GM19395 (cell line): ENCODE data around the gene OR52I2.

Source experiments
- ATAC-seq: cut with Tn5 transposase; IDR thresholded peaks from one replicate; pipeline ENCODE4 v1.9.1; 2021; ENCODE audit warnings: mild to moderate bottlenecking, moderate library complexity; ENCODE audit not compliant: unreplicated experiment

OR52I2 gene

DNA sequence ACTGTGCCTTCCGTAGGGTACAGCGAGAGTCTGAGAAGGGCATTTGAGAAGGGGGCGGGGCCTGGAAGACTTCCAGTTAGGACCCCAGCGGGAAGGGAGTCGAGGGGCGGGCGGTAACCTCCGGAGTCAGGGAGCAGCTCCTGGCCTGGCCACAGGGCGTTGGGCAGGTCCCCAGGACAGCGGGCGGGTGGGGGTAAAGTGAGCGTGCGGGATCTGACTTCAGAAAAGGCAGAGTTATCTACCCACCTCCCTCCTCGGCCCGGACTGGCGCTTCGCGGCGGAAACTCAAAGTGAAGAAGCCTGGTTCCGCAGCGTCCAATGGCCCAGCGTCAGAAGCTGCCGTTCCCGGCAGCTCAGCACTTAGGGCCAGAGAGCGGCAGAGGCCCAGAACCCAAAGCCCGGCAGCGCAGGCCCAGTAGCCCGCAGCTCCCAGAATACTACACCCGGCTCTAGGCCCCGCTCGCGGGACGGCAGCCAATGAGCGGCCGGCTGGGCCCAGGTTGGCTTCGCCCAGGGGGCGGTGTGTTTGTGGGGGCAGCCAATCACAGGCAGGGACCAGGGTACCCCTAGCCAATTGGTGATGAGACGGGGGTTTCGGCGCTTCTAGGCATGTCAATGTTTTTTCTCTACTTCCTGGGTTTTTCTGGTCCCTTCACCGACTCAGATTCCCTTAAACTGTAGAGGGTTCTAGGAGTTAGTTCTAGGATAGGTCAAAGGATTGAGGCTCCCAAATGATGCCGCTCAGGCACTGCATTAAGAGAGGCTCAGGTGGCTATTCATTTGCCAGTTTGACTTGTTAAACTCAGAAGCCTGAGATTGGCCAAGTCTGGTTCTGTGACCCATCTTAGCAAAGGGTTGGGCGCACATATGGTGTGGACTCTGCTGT lies 26.5 kb downstream of the OR52I2 start, which contains the start of gene TRIM68:
Gene TRIM68, minus strand, starts transcription at position 451 of the 886 bp plus-strand sequence. CDS start 2,727 bp downstream, outside the sequence.
- peak; percentile 99 for ATAC-seq

DNA sequence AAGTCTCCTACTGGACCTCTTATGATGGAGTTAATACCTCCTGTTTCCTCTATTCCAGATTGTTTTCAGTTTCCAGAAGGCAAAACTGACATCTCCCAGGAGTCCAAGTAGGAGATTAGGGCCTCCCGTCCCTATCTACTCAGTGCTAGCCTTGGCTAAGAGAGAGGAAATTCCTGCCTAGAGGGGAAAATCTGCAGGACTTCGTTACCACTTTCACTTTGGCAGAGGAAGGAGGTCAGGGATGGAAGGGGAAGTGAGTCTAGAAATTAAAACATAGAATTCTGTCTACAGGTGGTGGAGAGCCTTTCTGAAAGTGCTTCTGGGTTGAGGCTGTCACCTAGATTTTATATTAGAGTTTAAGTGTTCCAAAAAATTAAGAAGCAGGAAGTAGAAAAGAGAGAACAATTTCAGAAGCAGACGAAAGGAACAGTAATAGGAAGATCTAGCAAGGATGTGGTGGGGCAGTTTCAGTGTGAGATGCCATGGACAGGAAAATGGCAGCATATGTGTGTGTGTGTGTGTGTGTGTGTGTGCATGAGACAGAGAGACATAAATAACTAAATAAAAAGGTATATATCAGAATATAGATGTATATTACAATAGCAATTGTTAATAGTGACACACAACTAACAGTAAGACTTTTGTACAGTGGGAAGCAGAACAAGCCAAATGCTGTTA lies 28.9 kb downstream of the OR52I2 start:
- no peak for ATAC-seq

DNA sequence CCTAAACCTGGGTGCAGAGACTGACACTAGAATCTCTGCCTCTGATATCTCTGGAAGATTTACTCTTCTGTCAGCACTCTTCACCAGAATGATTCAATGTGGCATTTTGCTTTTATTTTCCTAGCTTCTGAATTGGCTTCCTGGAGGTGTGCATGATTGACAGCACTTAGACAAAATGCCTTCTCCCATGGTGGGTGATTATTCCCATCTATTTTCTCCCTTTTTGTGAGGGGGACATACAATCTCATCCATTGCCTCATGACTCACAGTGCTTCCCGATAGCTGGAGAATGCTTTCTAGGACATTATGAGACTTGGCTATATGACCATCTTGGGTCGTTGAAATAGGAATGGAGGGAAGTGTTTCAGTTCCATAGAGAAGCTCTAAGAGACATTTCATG lies 30.4 kb downstream of the OR52I2 start:
- ATAC-seq, result no peak

DNA sequence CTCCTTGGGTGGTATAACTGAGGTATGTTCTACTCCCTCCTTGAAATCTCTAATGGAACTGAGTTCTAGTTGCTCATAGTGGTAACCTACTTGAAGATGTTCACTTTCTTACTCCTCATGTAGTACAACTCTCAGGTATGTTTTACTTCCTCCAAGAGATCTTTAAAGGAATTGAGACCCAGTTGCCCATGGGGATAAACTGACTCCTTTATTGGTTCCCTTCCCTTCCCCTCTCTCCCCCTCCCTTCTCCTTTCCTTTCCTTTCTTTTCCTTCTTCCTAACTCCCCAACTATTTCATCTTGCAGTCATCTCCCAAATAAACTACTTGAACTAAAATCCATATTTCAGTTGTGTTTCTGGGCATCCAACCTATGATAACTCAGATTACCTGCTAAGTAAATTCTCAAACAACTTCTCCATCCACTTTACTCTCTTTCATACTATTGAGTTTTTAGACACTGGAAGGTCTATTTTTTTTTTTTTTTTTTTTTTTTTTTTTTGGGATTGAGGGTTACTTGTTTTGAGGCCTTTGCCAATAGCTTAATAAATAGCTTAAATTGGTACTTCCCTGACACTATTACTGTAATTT lies 34.4 kb downstream of the OR52I2 start:
- ATAC-seq, result no peak

DNA sequence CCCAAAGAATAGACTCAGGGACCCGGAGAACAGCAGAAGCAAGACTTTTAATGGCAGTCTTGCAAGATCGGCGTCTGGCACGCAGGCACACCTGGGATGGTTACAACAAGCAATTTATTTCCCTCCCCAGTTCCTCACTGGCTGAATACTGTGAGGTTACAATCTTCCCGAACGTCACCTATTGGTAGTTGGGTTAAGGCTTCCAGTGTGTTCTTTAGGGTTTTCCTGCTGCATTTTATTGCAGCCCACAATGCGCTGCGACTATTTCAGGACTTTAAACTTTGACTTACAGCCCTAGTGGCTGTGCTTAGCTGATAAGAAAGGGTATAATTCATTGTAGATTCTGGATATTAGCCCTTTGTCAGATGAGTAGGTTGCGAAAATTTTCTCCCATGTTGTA lies 38.0 kb downstream of the OR52I2 start:
- no peak for ATAC-seq

DNA sequence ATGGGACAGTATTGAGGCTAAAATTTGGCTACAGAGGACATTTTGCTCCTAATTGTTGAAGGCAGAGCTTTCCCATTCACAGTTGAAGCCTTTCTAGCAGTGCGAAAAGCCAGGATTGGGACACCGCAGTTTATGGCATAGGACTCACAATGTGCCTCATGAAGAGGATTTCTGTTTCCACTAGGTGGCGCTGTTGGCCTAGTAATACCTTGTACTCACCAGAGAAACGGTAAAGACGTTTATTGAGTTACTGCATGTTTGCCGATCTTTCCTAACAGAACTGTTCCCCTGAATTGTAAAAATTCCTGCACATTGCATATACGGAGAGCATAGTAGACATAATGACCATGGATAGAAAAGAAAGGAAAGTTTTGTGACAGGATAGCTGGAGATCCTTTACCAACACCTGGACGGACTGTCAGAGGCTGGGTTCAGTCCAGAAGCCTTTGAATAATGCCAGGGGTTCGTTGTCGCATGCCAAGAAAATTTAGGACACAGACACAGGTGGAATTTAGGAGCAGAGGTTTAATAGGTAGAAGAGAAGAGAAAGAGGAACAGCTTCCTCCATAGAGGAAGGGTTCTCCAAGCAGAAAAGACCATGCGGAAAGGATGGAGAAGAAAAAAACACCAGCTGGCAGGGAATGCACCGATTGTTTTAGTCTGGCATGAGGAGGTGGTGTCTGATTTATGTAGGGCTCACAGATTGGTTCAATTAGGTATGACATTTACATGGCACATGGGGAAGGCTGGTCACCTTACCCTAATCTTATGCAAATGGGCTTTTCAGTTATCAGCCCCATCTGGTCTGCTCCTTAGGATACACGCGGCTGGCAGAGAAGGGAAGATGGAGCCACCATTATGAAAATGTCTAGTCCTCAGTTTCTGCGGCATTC lies 44.9 kb downstream of the OR52I2 start:
- ATAC-seq, result peak; percentile 83

DNA sequence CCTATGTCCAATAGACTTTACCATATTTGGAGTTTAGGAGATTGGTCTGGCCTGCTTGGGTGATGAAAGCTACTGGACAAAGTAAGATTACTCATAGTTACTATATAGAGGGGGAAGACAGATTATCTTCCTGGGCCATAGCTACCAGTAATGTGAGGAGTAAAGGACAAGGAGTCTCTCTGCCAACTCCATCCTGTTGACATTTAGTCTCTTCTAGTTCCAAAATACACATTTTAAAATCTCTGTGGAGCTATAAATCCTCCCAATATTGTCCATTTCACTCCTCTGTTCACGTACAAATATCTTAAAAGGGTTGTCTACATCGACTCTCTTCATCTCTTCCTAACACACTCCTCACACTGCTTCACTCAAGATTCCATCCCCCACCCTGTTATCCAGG lies 54.6 kb downstream of the OR52I2 start:
- ATAC-seq, result no peak

DNA sequence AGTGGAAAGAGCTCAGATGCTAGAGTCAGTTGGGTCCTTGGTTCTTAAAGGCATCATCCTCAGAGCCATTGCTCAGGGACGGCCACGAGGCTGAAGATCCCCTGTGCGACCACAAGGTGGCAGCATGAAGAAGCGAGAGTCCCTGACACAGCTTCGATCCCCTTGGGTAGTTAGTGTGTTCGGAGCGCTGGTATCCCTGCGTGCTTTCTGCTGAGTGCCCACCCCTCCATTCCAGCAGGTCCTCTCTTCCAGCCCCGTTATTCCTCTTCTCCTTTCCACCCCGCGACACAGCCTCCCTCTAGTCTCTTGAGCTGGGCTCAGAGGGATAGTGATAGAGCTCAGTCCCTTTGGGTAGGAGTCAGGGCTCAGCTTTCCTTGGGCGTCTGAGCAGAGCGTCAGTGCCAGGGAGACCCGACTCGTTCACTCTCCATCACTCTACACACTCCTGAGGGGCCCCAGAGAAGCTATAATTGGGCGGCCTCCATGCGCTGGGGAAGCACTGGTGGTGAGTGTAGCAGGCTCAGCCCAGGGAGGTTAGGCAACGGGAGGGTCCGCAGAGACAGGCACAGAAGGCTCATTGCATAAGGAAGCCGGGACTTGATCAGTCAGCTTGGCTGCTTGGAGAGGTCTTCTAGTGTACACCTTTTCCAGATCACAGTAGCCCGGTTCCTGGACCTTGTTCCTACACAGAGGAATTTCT lies 55.6 kb downstream of the OR52I2 start, which contains the start of gene OR51D1:
Gene OR51D1, plus strand, starts transcription at position 516 of the 700 bp plus-strand sequence. CDS start 2,314 bp downstream, outside the sequence.
- ATAC-seq, result peak; percentile 98

DNA sequence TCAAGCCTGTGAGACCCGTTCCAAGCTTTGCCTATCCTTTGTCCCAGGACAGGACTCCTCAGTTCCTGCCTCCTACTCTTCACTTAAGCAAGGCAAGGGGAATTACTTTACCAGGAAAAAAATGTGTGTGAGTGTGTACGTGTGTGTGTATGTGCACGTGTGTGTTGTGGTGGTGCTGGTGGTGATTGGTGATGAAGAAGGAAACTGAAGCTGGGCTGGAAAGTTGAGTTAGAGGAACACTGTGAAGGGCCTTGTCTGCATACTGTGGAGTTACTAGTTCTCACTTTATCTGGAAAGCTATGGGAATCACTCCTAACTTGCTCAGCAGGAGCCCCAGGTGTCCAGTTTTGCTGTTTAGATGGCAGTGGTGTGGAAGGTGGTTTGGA lies 56.1 kb downstream of the OR52I2 start:
- ATAC-seq, result no peak

DNA sequence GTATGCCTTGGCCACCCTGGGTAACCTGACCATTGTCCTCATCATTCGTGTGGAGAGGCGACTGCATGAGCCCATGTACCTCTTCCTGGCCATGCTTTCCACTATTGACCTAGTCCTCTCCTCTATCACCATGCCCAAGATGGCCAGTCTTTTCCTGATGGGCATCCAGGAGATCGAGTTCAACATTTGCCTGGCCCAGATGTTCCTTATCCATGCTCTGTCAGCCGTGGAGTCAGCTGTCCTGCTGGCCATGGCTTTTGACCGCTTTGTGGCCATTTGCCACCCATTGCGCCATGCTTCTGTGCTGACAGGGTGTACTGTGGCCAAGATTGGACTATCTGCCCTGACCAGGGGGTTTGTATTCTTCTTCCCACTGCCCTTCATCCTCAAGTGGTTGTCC lies 58.4 kb downstream of the OR52I2 start:
- no peak for ATAC-seq

DNA sequence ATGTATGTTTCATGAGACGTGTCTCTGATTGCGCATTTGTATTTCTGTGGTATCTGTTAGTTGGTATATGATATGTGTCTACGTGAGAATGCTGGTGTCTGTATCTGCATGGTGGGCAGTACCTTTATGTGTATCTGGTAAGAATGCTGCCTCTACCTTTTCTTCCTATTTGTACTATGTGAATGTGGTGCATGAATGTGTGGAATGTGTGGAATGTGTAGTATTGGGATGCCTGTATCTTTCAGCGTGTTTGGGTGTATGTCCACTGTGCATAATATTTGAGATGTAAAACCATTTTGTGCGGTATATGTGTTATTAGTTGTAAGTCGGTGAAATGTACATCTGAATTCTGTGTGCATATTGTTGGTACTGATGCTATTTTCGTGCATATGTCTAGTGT lies 60.0 kb downstream of the OR52I2 start:
- ATAC-seq, result no peak

DNA sequence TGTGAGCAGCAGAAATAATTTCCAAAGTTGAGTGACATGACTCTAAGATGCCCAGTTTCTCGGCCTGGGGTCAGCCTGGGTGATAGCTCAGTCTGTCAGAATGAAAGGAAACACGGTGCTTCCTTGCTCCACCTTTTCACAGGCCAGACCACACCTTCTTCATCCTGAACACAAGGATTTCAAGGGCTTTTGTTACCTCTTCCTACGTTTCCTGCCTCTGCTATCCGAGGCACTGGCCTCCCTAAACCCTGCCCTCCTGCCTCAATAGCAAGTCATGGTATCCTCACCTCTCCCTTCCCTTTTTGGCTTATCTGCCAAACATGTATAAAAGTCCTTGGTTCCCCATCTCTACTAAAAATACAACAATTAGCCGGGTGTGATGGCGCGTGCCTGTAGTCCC lies 60.5 kb downstream of the OR52I2 start:
- no peak for ATAC-seq
